H1 (cell line): Measurements from ENCODE around the gene SNRPB. TPM values are rescaled to one million over a fixed set of nuclear protein-coding genes. Genes with fewer than 3 reads are reported as not detected.
A peak's percentile ranks its signal among the peaks of the same experiment; 100 is the strongest.

Experiments used
- CTCF ChIA-PET: fragments of 300-600 bp; sonication (Branson Sonifier 250); formaldehyde crosslinking; loops from one replicate; lab custom pipeline; 2021; ENCODE audit not compliant: partially characterized antibody; lab: Charles Lee
- POLR2A ChIA-PET: fragments of 300-600 bp; sonication (Branson Sonifier 250); formaldehyde crosslinking; loops from one replicate; lab custom pipeline; 2021; ENCODE audit warnings: inconsistent platforms; ENCODE audit not compliant: partially characterized antibody; lab: Charles Lee
- DNase-seq, 2 experiments: peaks; one replicate each; pipeline versions ENCODE4 v3.0.0 to v3.0.0-alpha.2; 2010 to 2022; ENCODE audit warnings: low spot score in 2 of 2, low read depth in 1 of 2, mixed read lengths in 1 of 2
- FAIRE-seq: peaks from 2 replicates; lab custom pipeline; 2011; peaks lifted over from hg19 to GRCh38; lab: Jason Lieb, UNC
- H2AFZ ChIP-seq: 2 replicates; pipeline ENCODE4 v1.8.1; 2012; ENCODE audit warnings: low read length, inconsistent platforms
- H2AK5ac ChIP-seq: 2 replicates; pipeline ENCODE4 v1.6.1; 2013; ENCODE audit warnings: low read depth, low read length
- H2BK120ac ChIP-seq: replicated peaks from 2 replicates; pipeline ENCODE3; 2013; ENCODE audit warnings: low read depth, low read length, inconsistent platforms
- H2BK12ac ChIP-seq: 2 replicates; pipeline ENCODE4 v1.6.1; 2013; ENCODE audit warnings: low read depth, low read length
- H2BK15ac ChIP-seq: 2 replicates; pipeline ENCODE4 v1.6.1; 2013; ENCODE audit warnings: low read length
- H2BK20ac ChIP-seq: 2 replicates; pipeline ENCODE4 v1.6.1; 2013; ENCODE audit warnings: low read length
- H2BK5ac ChIP-seq: 2 replicates; pipeline ENCODE4 v1.6.1; 2013; ENCODE audit warnings: low read depth, low read length
- H3K14ac ChIP-seq: 2 replicates; pipeline ENCODE4 v1.6.1; 2013; ENCODE audit warnings: inconsistent platforms; ENCODE audit not compliant: insufficient read length
- H3K18ac ChIP-seq: 2 replicates; pipeline ENCODE4 v1.6.1; 2013; ENCODE audit warnings: low read length; ENCODE audit errors: extremely low read depth
- H3K23ac ChIP-seq: 2 replicates; pipeline ENCODE4 v1.6.1; 2013; ENCODE audit warnings: inconsistent platforms; ENCODE audit not compliant: insufficient read length
- H3K23me2 ChIP-seq: 2 replicates; pipeline ENCODE4 v1.6.1; 2013; ENCODE audit warnings: low read depth, low read length
- H3K27ac ChIP-seq: 2 replicates; pipeline ENCODE4 v1.6.1; 2011; ENCODE audit warnings: low read depth, low read length, inconsistent platforms
- H3K27me3 ChIP-seq, 4 experiments: replicated peaks in 1 of 4; 1 replicate in 1 of 4; 2 replicates in 3 of 4; pipeline versions ENCODE4 v1.6.1 to v1.8.1; 2011 to 2013; ENCODE audit warnings: low read length in 3 of 4, mild to moderate bottlenecking in 3 of 4, inconsistent platforms in 2 of 4, mixed read lengths in 2 of 4, moderate library complexity in 1 of 4; ENCODE audit not compliant: control insufficient read depth in 3 of 4, insufficient read depth in 3 of 4; ENCODE audit errors: extremely low read depth in 1 of 4
- H3K36me3 ChIP-seq, 4 experiments: 2 replicates each; pipeline versions ENCODE4 v1.6.1 to v1.8.1; 2011 to 2013; ENCODE audit warnings: mild to moderate bottlenecking in 4 of 4, low read length in 3 of 4, moderate library complexity in 2 of 4, control low read depth in 1 of 4, inconsistent platforms in 1 of 4; ENCODE audit not compliant: insufficient read depth in 4 of 4, control insufficient read depth in 2 of 4
- H3K4ac ChIP-seq: replicated peaks from 2 replicates; pipeline ENCODE3; 2013; ENCODE audit warnings: low read length, low read depth, mixed read lengths, inconsistent platforms; ENCODE audit not compliant: insufficient read length
- H3K4me1 ChIP-seq, 4 experiments: replicated peaks in 1 of 4; 1 replicate in 1 of 4; 2 replicates in 3 of 4; pipeline versions ENCODE4 v1.6.1 to v1.8.1; 2011 to 2013; ENCODE audit warnings: low read length in 3 of 4, inconsistent platforms in 2 of 4, mixed read lengths in 1 of 4; ENCODE audit not compliant: insufficient read depth in 4 of 4, control insufficient read depth in 3 of 4
- H3K4me2 ChIP-seq, 2 experiments: 2 replicates each; pipeline versions ENCODE4 v1.6.1 to v1.8.1; 2011 to 2013; ENCODE audit warnings: low read depth in 2 of 2, low read length in 2 of 2, control low read depth in 1 of 2, inconsistent platforms in 1 of 2, mild to moderate bottlenecking in 1 of 2; ENCODE audit not compliant: insufficient read depth in 1 of 2
- H3K4me3 ChIP-seq, 4 experiments: fragments of 200-600, 300-600 bp in 1 of 4; sonication (generic), shearing (Covaris generic), sonication (Bioruptor Twin) in 1 of 4; 2 replicates each; pipeline versions ENCODE4 v1.5.1 to v1.8.1; 2011 to 2016; ENCODE audit warnings: low read length in 4 of 4, low read depth in 3 of 4, control low read depth in 2 of 4, inconsistent platforms in 2 of 4, mild to moderate bottlenecking in 2 of 4, mixed read lengths in 1 of 4, moderate library complexity in 1 of 4; ENCODE audit not compliant: insufficient read depth in 2 of 4; ENCODE audit errors: extremely low read depth in 1 of 4
- H3K56ac ChIP-seq: replicated peaks from 2 replicates; pipeline ENCODE3; 2013; ENCODE audit warnings: low read depth, mild to moderate bottlenecking, mixed read lengths, low read length, inconsistent platforms; ENCODE audit not compliant: insufficient read length
- H3K79me1 ChIP-seq: 2 replicates; pipeline ENCODE4 v1.6.1; 2013; ENCODE audit warnings: low read depth, low read length, control low read depth
- H3K79me2 ChIP-seq, 2 experiments: 2 replicates each; pipeline versions ENCODE4 v1.6.1 to v1.8.1; 2012 to 2013; ENCODE audit warnings: low read length in 2 of 2, mild to moderate bottlenecking in 2 of 2, inconsistent platforms in 1 of 2; ENCODE audit not compliant: insufficient read depth in 2 of 2, control insufficient read depth in 1 of 2
- H3K9ac ChIP-seq, 4 experiments: replicated peaks in 1 of 4; 1 replicate in 1 of 4; 2 replicates in 3 of 4; pipeline versions ENCODE4 v1.6.1 to v1.8.1; 2011 to 2013; ENCODE audit warnings: low read depth in 3 of 4, low read length in 3 of 4, control low read depth in 2 of 4, mild to moderate bottlenecking in 2 of 4, moderate library complexity in 2 of 4, inconsistent platforms in 1 of 4; ENCODE audit errors: extremely low read depth in 1 of 4
- H3K9me3 ChIP-seq, 2 experiments: 2 replicates each; pipeline versions ENCODE4 v1.6.1 to v1.8.1; 2012 to 2013; ENCODE audit warnings: mild to moderate bottlenecking in 2 of 2, moderate library complexity in 2 of 2, control low read depth in 1 of 2, inconsistent platforms in 1 of 2, low read depth in 1 of 2, low read length in 1 of 2, mixed read lengths in 1 of 2; ENCODE audit not compliant: insufficient read depth in 2 of 2
- H4K20me1 ChIP-seq, 2 experiments: replicated peaks in 1 of 2; 2 replicates each; pipeline versions ENCODE3 to v1.8.1; 2011 to 2013; ENCODE audit warnings: inconsistent platforms in 2 of 2, low read length in 2 of 2, mild to moderate bottlenecking in 1 of 2; ENCODE audit not compliant: insufficient read depth in 2 of 2, control insufficient read depth in 1 of 2
- H4K5ac ChIP-seq: 2 replicates; pipeline ENCODE4 v1.6.1; 2013; ENCODE audit warnings: low read length, low read depth, mixed read lengths, inconsistent platforms; ENCODE audit not compliant: insufficient read length
- H4K8ac ChIP-seq: 2 replicates; pipeline ENCODE4 v1.8.0; 2013; ENCODE audit warnings: mild to moderate bottlenecking, moderate library complexity, low read length, inconsistent platforms; ENCODE audit not compliant: insufficient read depth; ENCODE audit errors: extremely low read depth
- H4K91ac ChIP-seq: replicated peaks from 2 replicates; pipeline ENCODE3; 2013; ENCODE audit warnings: low read length, mixed read lengths, inconsistent platforms; ENCODE audit not compliant: insufficient read length
- BACH1 ChIP-seq: IDR thresholded peaks from 2 replicates; pipeline ENCODE4 v1.6.1; 2012; ENCODE audit warnings: low read length, improper control_type of control experiment
- HDAC2 ChIP-seq, 2 experiments: fragments of 300-600 bp in 1 of 2; sonication (generic) in 1 of 2; IDR thresholded peaks; 2 replicates each; pipeline ENCODE4 v1.6.1; 2011 to 2012; ENCODE audit warnings: low read depth in 2 of 2, low read length in 2 of 2, mild to moderate bottlenecking in 2 of 2, moderate library complexity in 2 of 2, borderline replicate concordance in 1 of 2, inconsistent platforms in 1 of 2
- JUND ChIP-seq: IDR thresholded peaks from 2 replicates; pipeline ENCODE4 v1.6.1; 2011; ENCODE audit warnings: mild to moderate bottlenecking, improper control_type of control experiment, low read length
- POLR2A ChIP-seq, 2 experiments: IDR thresholded peaks; 1 replicate in 1 of 2; 2 replicates in 1 of 2; pipeline ENCODE4 v1.6.1; 2011; ENCODE audit warnings: low read depth in 2 of 2, low read length in 2 of 2, mild to moderate bottlenecking in 2 of 2; ENCODE audit errors: control extremely low read depth in 1 of 2
- RAD21 ChIP-seq, 2 experiments: IDR thresholded peaks in 1 of 2; conservative IDR thresholded peaks in 1 of 2; 2 replicates each; pipeline ENCODE4 v1.6.1; 2011; ENCODE audit warnings: low read depth in 2 of 2, low read length in 2 of 2, improper control_type of control experiment in 1 of 2, inconsistent platforms in 1 of 2, mild to moderate bottlenecking in 1 of 2, moderate library complexity in 1 of 2
- SP2 ChIP-seq: IDR thresholded peaks from 2 replicates; pipeline ENCODE4 v1.6.1; 2012; ENCODE audit warnings: mild to moderate bottlenecking, low read length, inconsistent platforms
- WGBS, 2 experiments: shearing (Covaris generic) in 1 of 2; methylation state at CpG; one replicate each; pipeline versions ENCODE4 v1.1.6 to v1.1.7; 2013 to 2015; ENCODE audit warnings: low lambda C conversion rate in 2 of 2, mixed read lengths in 2 of 2, inconsistent platforms in 1 of 2, low coverage in 1 of 2, missing lambda C conversion rate in 1 of 2; ENCODE audit not compliant: insufficient replicate concordance in 2 of 2, insufficient coverage in 1 of 2, insufficient read length in 1 of 2; ENCODE audit errors: extremely low coverage in 1 of 2, missing lambda C conversion rate in 1 of 2; 5-methylcytosine and 5-hydroxymethylcytosine counted together
- long read RNA-seq, 2 experiments: library from RNA in 1 of 2; library from capped mRNA in 1 of 2; stranded (forward); transcript quantifications; one replicate each; pipeline ENCODE4 v2.0.0, GENCODE V29; 2021; ENCODE audit warnings: inconsistent platforms in 1 of 2
- polyA minus RNA-seq, 3 experiments: library from RNA; depleted of rRNA, polyadenylated mRNA; stranded (reverse); fragments of >200 nt; gene quantifications; 1 replicate in 2 of 3; 2 replicates in 1 of 3; pipeline ENCODE4 v1.2.3, GENCODE V29; 2011
- polyA plus RNA-seq, 7 experiments: library from polyadenylated mRNA; depleted of rRNA in 3 of 7; stranded (reverse) in 5 of 7; unstranded in 2 of 7; fragments of >200 nt in 5 of 7; fragments of 200-250 nt in 2 of 7; gene quantifications; 1 replicate in 5 of 7; 2 replicates in 1 of 7; 4 replicates in 1 of 7; pipeline versions ENCODE4 v1.2.1 to v1.2.3, GENCODE V29; 2011 to 2013; ENCODE audit warnings: missing spikeins in 2 of 7, mixed read lengths in 2 of 7
- total RNA-seq: library from RNA; stranded (reverse); fragmentation: NEBNext Ultra II Directional; extraction: Animal tissue kit (Norgen Biotek cat#: 25700); gene quantifications from 2 replicates; pipeline ENCODE4 v1.2.1, GENCODE V29; 2021

Gene SNRPB
- total RNA-seq (495 and 507 TPM in 2 replicates), polyA plus RNA-seq (2011; rRNA removed) (589 and 706 TPM in 2 replicates), polyA minus RNA-seq (2011; rRNA and poly(A)+ RNA removed) (119 and 124 TPM in 2 replicates)
- 598 TPM for polyA plus RNA-seq (2011; cell fraction: cytosol; rRNA removed)
- polyA plus RNA-seq (2011; cell fraction: nucleus; rRNA removed), result 478 TPM
- 338 to 478 TPM (median 412 TPM) in 4 replicates for polyA plus RNA-seq (2012, experiment 1 of 2)
- 587 TPM for polyA plus RNA-seq (2012, experiment 2 of 2)
- 510 TPM for polyA plus RNA-seq (2013, experiment 1 of 2)
- 480 TPM for polyA plus RNA-seq (2013, experiment 2 of 2)
- 124 TPM for polyA minus RNA-seq (2011; cell fraction: cytosol; rRNA and poly(A)+ RNA removed)
- 94.3 TPM for polyA minus RNA-seq (2011; cell fraction: nucleus; rRNA and poly(A)+ RNA removed)
- long read RNA-seq, experiment 1, transcript SNRPB-202 (7 exons, 1,008 nt), result minor isoform, 201 of 860 reads
- long read RNA-seq, experiment 1, transcript SNRPB-201 (7 exons, 1,154 nt), result major isoform, 381 of 860 reads
- long read RNA-seq, experiment 1, partial matches to known transcripts, result 266 of 860 reads
- long read RNA-seq, experiment 1, other reads (novel, unspliced or antisense), result 12 of 860 reads
- long read RNA-seq, experiment 2, transcript SNRPB-202 (7 exons, 1,008 nt), result minor isoform, 548 of 1,702 reads
- long read RNA-seq, experiment 2, transcript SNRPB-201 (7 exons, 1,154 nt), result major isoform, 1,115 of 1,702 reads
- long read RNA-seq, experiment 2, partial matches to known transcripts, result 26 of 1,702 reads
- long read RNA-seq, experiment 2, other reads (novel, unspliced or antisense), result 13 of 1,702 reads

DNA sequence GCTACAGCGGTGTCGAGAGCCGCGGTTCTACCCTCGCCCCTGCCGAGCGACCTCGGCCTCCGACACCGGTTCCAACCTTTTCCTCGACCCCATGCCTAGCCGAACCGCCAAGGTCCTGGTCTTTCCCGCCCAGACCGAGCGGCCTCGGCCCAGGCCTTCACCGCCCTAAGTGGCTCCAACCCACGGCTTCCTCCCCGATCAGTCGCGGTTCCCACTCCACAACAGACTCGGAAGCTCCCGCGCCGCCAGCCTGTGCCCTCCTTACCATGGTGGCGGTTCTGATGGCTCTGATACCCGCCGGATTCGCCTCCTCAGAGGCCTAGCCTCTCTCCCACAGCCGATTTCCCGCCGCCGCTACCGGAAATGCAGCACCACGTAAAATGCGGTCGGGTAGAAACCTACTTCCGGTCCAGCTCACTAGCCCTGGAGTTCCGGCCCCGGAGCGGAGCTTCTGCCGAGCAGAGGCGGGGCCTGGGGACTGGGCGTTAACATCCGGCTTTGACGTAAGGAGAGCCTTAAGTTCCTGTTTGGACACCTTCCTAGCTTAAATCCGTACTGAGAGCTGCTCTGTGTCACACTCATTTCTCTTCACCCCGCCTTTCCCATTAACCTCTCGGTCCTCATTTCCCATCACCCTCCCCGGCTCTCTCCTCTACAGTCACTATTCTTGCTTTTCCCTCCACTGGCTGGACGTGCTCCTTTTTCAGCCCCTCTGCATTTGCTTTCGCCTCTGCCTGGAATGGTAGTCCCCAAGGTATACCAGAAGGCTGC, at the start of gene SNRPB:
SNRPB (minus strand) TSS at position 367 of the 771 bp plus-strand sequence; CDS start at position 268, 99 bp downstream.
- H2BK12ac ChIP-seq, result peak within 1 kb of the TSS; percentile 27; the same call in 1 of the 2 replicates
- FAIRE-seq (peak; percentile 97), DNase-seq (peak; percentile 93 to 96)
- H3K4ac ChIP-seq, result peak within 1 kb of the TSS; percentile 90
- peak within 1 kb of the TSS; percentile 98 for H3K27ac ChIP-seq
- peaks cover 27 to 30% of the 10 kb centered on the region in 2 experiments for H4K20me1 ChIP-seq
- no peak within 1 kb of the TSS for H2BK15ac ChIP-seq
- H3K14ac ChIP-seq, result no peak within 1 kb of the TSS
- H3K23ac ChIP-seq, result no peak within 1 kb of the TSS
- H2BK120ac ChIP-seq, result peak within 1 kb of the TSS; percentile 61
- peak within 1 kb of the TSS; percentile 90 for H3K18ac ChIP-seq
- H2BK20ac ChIP-seq, result no peak within 1 kb of the TSS
- no peaks in the 10 kb centered on the region; the same call in none of the 2 replicates for H3K79me1 ChIP-seq
- H4K91ac ChIP-seq, result peak within 1 kb of the TSS; percentile 97
- POLR2A ChIA-PET, result interaction anchor here (0.7 to 8.2 kb wide), 36 partner anchors 9 to 368 kb away, joined by 3 to 119 read pairs (median 4); partner anchors contain the start of genes IDH3B, NOP56 and ZNF343
- H3K4me3 ChIP-seq, result peak within 1 kb of the TSS; percentile 91 to 99 (median 98)
- CTCF ChIA-PET, result interaction anchor here (0.6 to 2.2 kb wide), 6 partner anchors 11 to 520 kb away, joined by 3 to 9 read pairs (median 4); no protein-coding TSS in a partner anchor
- H3K36me3 ChIP-seq, result peaks cover 19 to 36% (median 21%) of the 10 kb centered on the region in 4 experiments
- H2AFZ ChIP-seq, result peak within 1 kb of the TSS; percentile 51; the same call in 1 of the 2 replicates
- 2% methylated on average over 47 of the region's 53 CpGs; no CpG with 5 or more reads in 1 of the 2 experiments for WGBS, 2 experiments
- H4K5ac ChIP-seq, result peak within 1 kb of the TSS; percentile 97
- H2AK5ac ChIP-seq, result peak within 1 kb of the TSS; percentile 83
- peak within 1 kb of the TSS; percentile 80 to 86 for H3K4me2 ChIP-seq
- H3K27me3 ChIP-seq, result no peaks in the 10 kb centered on the region
- peaks cover 0 to 7% (median 2%) of the 10 kb centered on the region in 4 experiments; a peak in 3 of 7 replicates for H3K4me1 ChIP-seq
- H3K56ac ChIP-seq, result peak within 1 kb of the TSS; percentile 64
- no peaks in the 10 kb centered on the region for H3K9me3 ChIP-seq
- H2BK5ac ChIP-seq, result peak within 1 kb of the TSS; percentile 97
- H3K9ac ChIP-seq, result peak within 1 kb of the TSS; percentile 97 to 100 (median 99)
- H3K23me2 ChIP-seq, result peaks cover 8% of the 10 kb centered on the region
- peaks cover 35 to 50% of the 10 kb centered on the region in 2 experiments for H3K79me2 ChIP-seq
- H4K8ac ChIP-seq, result peak within 1 kb of the TSS; percentile 100
- no peak for TF ChIP-seq RAD21 (IDR thresholded peaks at IDR 0.05 in 1 of 2, conservative IDR thresholded peaks at IDR 0.05 in 1 of 2; ENCODE audit: low read depth in 2 of 2, low read length in 2 of 2)
- no peak for TF ChIP-seq HDAC2 (IDR thresholded peaks at IDR 0.05; ENCODE audit: borderline replicate concordance in 1 of 2, low read depth in 2 of 2, low read length in 2 of 2)
- 0 out of 2 replicates have a peak, but pooled peaks have one; percentile 58 for TF ChIP-seq JUND
- peak; percentile 95 to 99 for TF ChIP-seq POLR2A (IDR thresholded peaks at IDR 0.05; ENCODE audit: control extremely low read depth in 1 of 2, low read depth in 2 of 2, low read length in 2 of 2)
- no peak for TF ChIP-seq BACH1
- TF ChIP-seq SP2, result no peak
